Loucy (cell line): ENCODE data around the gene PSMD14.

ENCODE experiments used
- H2AFZ ChIP-seq: fragments of 200-600 bp; sonication (generic); 2 replicates; pipeline ENCODE4 v1.6.0; 2016; ENCODE audit warnings: antibody characterized with exemption, mild to moderate bottlenecking, low read length, moderate library complexity
- H3F3A ChIP-seq: fragments of 200-600 bp; 2 replicates; pipeline ENCODE4 v1.6.0; 2016; ENCODE audit warnings: antibody characterized with exemption, low read depth, mild to moderate bottlenecking
- H3K27me3 ChIP-seq: fragments of 200-600 bp; sonication (generic); 2 replicates; pipeline ENCODE4 v1.6.1; 2014; ENCODE audit warnings: low read length, mild to moderate bottlenecking; ENCODE audit not compliant: insufficient read depth, poor library complexity, severe bottlenecking
- H3K36me3 ChIP-seq: fragments of 200-600 bp; sonication (generic); 2 replicates; pipeline ENCODE4 v1.6.1; 2016; ENCODE audit warnings: low read length; ENCODE audit not compliant: insufficient read depth
- H3K4me1 ChIP-seq: fragments of 200-600 bp; sonication (generic); 2 replicates; pipeline ENCODE4 v1.5.1; 2014; ENCODE audit warnings: low read length, mild to moderate bottlenecking; ENCODE audit not compliant: insufficient read depth, poor library complexity, severe bottlenecking
- H3K4me2 ChIP-seq: fragments of 200-600 bp; sonication (generic); 2 replicates; pipeline ENCODE4 v1.6.0; 2014; ENCODE audit warnings: antibody characterized with exemption, low read length, low read depth, mild to moderate bottlenecking; ENCODE audit not compliant: poor library complexity, severe bottlenecking
- H3K4me3 ChIP-seq: fragments of 200-600 bp; sonication (generic); 2 replicates; pipeline ENCODE4 v1.5.1; 2014; ENCODE audit warnings: low read length, mild to moderate bottlenecking, mixed read lengths; ENCODE audit not compliant: poor library complexity, severe bottlenecking
- H3K79me2 ChIP-seq: fragments of 200-600 bp; sonication (generic); 2 replicates; pipeline ENCODE4 v1.6.1; 2014; ENCODE audit warnings: low read length; ENCODE audit not compliant: insufficient read depth
- H3K9ac ChIP-seq: fragments of 200-600 bp; sonication (generic); 2 replicates; pipeline ENCODE4 v1.6.0; 2014; ENCODE audit warnings: mild to moderate bottlenecking, low read depth, low read length, moderate library complexity; ENCODE audit not compliant: poor library complexity, severe bottlenecking
- H3K9me2 ChIP-seq: fragments of 200-600 bp; sonication (generic); replicated peaks from 2 replicates; pipeline ENCODE4 v1.6.1; 2016; ENCODE audit warnings: low read depth, low read length, mixed read lengths
- H3K9me3 ChIP-seq: fragments of 200-600 bp; sonication (generic); 2 replicates; pipeline ENCODE4 v1.6.1; 2014; ENCODE audit warnings: mild to moderate bottlenecking, antibody characterized with exemption, low read length, low read depth; ENCODE audit not compliant: insufficient read depth
- H4K20me1 ChIP-seq: fragments of 200-600 bp; sonication (generic); 2 replicates; pipeline ENCODE4 v1.6.0; 2014; ENCODE audit warnings: antibody characterized with exemption, low read length, mild to moderate bottlenecking; ENCODE audit not compliant: insufficient read depth, poor library complexity, severe bottlenecking
- EZH2phosphoT487 ChIP-seq: fragments of 200-600 bp; IDR thresholded peaks from 2 replicates; pipeline ENCODE4 v1.6.1; 2018; ENCODE audit warnings: antibody characterized with exemption, mild to moderate bottlenecking, moderate library complexity, borderline replicate concordance
- TF ChIP-seq, protein P1 (sequence below): fragments of 200-600 bp; sonication (generic); conservative IDR thresholded peaks from 2 replicates; pipeline ENCODE4 v1.5.1; 2014; ENCODE audit warnings: mild to moderate bottlenecking, antibody characterized with exemption, low read length

Gene PSMD14

DNA sequence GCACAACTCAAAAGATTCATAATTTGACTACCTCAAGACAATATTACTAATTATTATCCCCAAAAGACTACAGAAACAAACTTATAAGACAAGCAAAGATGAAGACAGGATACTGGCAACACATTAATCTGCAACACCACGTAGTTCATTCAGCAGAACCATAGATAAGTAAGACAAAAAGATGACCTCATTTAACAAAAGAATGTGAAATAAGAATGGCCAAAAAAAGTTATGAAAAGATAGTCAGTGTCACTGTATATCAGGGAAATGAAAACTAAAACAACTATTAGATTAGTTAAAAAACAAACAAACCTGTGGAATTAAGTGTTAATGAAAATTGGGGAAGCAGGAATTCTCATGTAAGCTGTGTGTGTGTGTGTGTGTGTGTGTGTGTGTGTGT, 19.4 kb downstream of the PSMD14 start:
- no peaks in the 10 kb centered on the region for H3K27me3 ChIP-seq
- no peaks in the 10 kb centered on the region for H4K20me1 ChIP-seq
- no peaks in the 10 kb centered on the region for H3K9me3 ChIP-seq
- TF ChIP-seq, protein P1, sequence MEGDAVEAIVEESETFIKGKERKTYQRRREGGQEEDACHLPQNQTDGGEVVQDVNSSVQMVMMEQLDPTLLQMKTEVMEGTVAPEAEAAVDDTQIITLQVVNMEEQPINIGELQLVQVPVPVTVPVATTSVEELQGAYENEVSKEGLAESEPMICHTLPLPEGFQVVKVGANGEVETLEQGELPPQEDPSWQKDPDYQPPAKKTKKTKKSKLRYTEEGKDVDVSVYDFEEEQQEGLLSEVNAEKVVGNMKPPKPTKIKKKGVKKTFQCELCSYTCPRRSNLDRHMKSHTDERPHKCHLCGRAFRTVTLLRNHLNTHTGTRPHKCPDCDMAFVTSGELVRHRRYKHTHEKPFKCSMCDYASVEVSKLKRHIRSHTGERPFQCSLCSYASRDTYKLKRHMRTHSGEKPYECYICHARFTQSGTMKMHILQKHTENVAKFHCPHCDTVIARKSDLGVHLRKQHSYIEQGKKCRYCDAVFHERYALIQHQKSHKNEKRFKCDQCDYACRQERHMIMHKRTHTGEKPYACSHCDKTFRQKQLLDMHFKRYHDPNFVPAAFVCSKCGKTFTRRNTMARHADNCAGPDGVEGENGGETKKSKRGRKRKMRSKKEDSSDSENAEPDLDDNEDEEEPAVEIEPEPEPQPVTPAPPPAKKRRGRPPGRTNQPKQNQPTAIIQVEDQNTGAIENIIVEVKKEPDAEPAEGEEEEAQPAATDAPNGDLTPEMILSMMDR: no peak
- TF ChIP-seq EZH2phosphoT487: no peak
- H3K9me2 ChIP-seq: no peaks in the 10 kb centered on the region
- H3K4me3 ChIP-seq: no peak overlapping the region
- no peaks in the 10 kb centered on the region for H3F3A ChIP-seq
- no peak overlapping the region for H3K4me2 ChIP-seq
- peaks cover 39% of the 10 kb centered on the region for H3K36me3 ChIP-seq
- H2AFZ ChIP-seq: no peak overlapping the region
- no peaks in the 10 kb centered on the region for H3K4me1 ChIP-seq
- H3K79me2 ChIP-seq: peaks cover 45% of the 10 kb centered on the region; the same call in 1 of the 2 replicates
- H3K9ac ChIP-seq: no peak overlapping the region

DNA sequence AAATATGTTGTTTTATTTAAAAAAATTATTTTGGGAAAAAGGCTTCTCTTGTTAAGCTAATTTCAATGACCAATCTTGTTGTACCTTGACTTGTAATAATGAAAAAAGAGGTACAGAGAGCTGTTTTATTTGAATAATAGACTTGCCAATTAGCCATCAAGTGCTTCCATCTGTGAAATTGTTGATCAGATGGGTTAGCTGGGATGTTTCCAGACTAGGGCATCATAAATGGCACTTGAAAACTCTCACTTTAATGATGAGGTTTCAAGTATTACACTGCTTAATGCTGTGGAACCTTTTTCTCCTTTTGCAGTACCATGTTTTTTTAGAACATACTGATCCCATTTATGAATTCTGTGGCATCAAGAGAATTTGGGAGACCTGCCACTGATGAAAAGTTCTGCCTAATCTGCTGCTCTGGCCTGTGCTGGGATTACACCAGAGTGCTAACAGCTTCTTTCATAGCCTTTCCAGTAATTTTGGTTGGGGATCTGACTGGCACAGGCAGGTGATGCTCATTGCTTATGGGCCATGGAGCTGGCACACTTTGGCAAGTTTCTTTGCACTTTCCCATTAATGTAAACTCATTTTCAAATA, 24.2 kb downstream of the PSMD14 start:
- Histone ChIP-seq H3K9me2 (no peaks in the 10 kb centered on the region), H3K4me2 (no peak overlapping the region), H3K9me3 (no peaks in the 10 kb centered on the region), H3K79me2 (peaks cover 48% of the 10 kb centered on the region), H3K4me3 (no peak overlapping the region), H4K20me1 (peaks cover 7% of the 10 kb centered on the region), H2AFZ (no peak overlapping the region), H3K9ac (no peak overlapping the region), H3K27me3 (no peaks in the 10 kb centered on the region), H3F3A (no peaks in the 10 kb centered on the region), H3K4me1 (no peaks in the 10 kb centered on the region), H3K36me3 (peaks cover 14% of the 10 kb centered on the region)
- TF ChIP-seq EZH2phosphoT487: no peak
- TF ChIP-seq, protein P1: no peak

DNA sequence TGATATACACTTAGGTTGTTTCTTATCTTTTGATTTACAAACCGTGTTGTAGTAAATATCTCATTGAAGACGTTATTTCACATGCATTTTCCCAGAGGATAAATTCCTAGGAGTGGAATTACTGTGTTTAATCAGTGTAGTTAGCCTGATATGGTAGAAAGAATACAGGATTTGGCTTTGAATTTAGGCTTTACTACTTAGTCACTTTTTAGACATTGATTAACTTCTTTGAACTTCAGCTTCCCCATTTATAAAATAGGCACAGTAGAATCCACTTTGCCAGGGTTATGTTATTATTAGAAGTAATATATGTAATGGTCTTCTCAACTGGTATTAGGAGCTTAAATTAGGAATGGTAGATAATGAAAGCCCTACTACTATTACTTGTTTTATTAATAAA, 27.4 kb downstream of the PSMD14 start:
- peaks cover 56% of the 10 kb centered on the region for H3K79me2 ChIP-seq
- H3F3A ChIP-seq: no peaks in the 10 kb centered on the region; the same call in 1 of the 2 replicates
- H3K27me3 ChIP-seq: no peaks in the 10 kb centered on the region
- peaks cover 12% of the 10 kb centered on the region for H4K20me1 ChIP-seq
- no peak overlapping the region for H3K4me2 ChIP-seq
- H3K4me3 ChIP-seq: no peak overlapping the region
- H3K4me1 ChIP-seq: no peaks in the 10 kb centered on the region
- TF ChIP-seq, protein P1: no peak
- TF ChIP-seq EZH2phosphoT487: no peak
- no peak overlapping the region for H3K9ac ChIP-seq
- peaks cover 9% of the 10 kb centered on the region; the same call in 1 of the 2 replicates for H3K36me3 ChIP-seq
- H3K9me2 ChIP-seq: no peaks in the 10 kb centered on the region
- no peak overlapping the region for H2AFZ ChIP-seq
- H3K9me3 ChIP-seq: no peaks in the 10 kb centered on the region
